AG09309 (cell line): Measurements from ENCODE around the gene PSMG4.
A peak's percentile ranks its signal among the peaks of the same experiment; 100 is the strongest.

Experiments
- DNase-seq: peaks from one replicate; pipeline ENCODE4 v3.0.0-alpha.2; 2010; ENCODE audit warnings: low read depth
- H3K4me3 ChIP-seq: 2 replicates; pipeline ENCODE4 v1.5.1; 2011; ENCODE audit warnings: mild to moderate bottlenecking, low read depth, low read length, moderate library complexity; ENCODE audit not compliant: control insufficient read depth
- CTCF ChIP-seq: IDR thresholded peaks from 2 replicates; pipeline ENCODE4 v1.5.1; 2011; ENCODE audit warnings: mild to moderate bottlenecking, low read depth, low read length, inconsistent platforms; ENCODE audit not compliant: insufficient read depth, control insufficient read depth; ENCODE audit errors: missing control alignments

Gene PSMG4

GRCh38 chr6:3226481-3227362 lies 32.0 kb upstream of the PSMG4 start:
- no peak for TF ChIP-seq CTCF
- H3K4me3 ChIP-seq, result peak overlapping the region; percentile 18
- no peak for DNase-seq

- no peak for DNase-seq
- peak within 1 kb of the TSS; percentile 18 for H3K4me3 ChIP-seq
- TF ChIP-seq CTCF, result no peak
These were observed 31.2 kb upstream of the PSMG4 start, which contains the start of gene TUBB2B for GRCh38 chr6:3227363-3228045. Gene TUBB2B, minus strand, starts transcription at chr6:3227653. Its CDS starts 110 bp downstream, at chr6:3227543.

GRCh38 chr6:3228046-3228671 lies 30.6 kb upstream of the PSMG4 start:
- H3K4me3 ChIP-seq, result no peak overlapping the region
- DNase-seq, result no peak

GRCh38 chr6:3228771-3229565 lies 29.8 kb upstream of the PSMG4 start:
- H3K4me3 ChIP-seq, result no peak overlapping the region
- DNase-seq, result no peak

More at GRCh38 chr6:3228046-3228671, 30.6 kb upstream of the PSMG4 start:
- no peak for TF ChIP-seq CTCF

GRCh38 chr6:3229566-3230178 lies 29.1 kb upstream of the PSMG4 start:
- DNase-seq, result no peak
- no peak for TF ChIP-seq CTCF
- no peak overlapping the region for H3K4me3 ChIP-seq

More at GRCh38 chr6:3228771-3229565, 29.8 kb upstream of the PSMG4 start:
- no peak for TF ChIP-seq CTCF
